IPS-15b (cell line): ENCODE data around the gene TSPAN33.
"Not testable (repeated sequence)": the region's sequence is repeated elsewhere in the genome, so short reads cannot be mapped to it uniquely, and the experiment has no call there.

Experiments
- H3K27me3 ChIP-seq: one replicate; pipeline ENCODE4 v1.6.1; 2013; ENCODE audit warnings: low read length; ENCODE audit not compliant: control insufficient read depth, insufficient read depth
- H3K36me3 ChIP-seq: one replicate; pipeline ENCODE4 v1.6.1; 2013; ENCODE audit warnings: low read length; ENCODE audit not compliant: control insufficient read depth, insufficient read depth
- H3K4me1 ChIP-seq: one replicate; pipeline ENCODE4 v1.6.1; 2013; ENCODE audit warnings: mild to moderate bottlenecking, low read length; ENCODE audit not compliant: control insufficient read depth, insufficient read depth
- H3K4me3 ChIP-seq: one replicate; pipeline ENCODE4 v1.5.1; 2013; ENCODE audit warnings: low read depth, low read length
- H3K9ac ChIP-seq: one replicate; pipeline ENCODE4 v1.6.1; 2013; ENCODE audit warnings: low read depth, mild to moderate bottlenecking, low read length
- H3K9me3 ChIP-seq: one replicate; pipeline ENCODE4 v1.6.1; 2013; ENCODE audit warnings: mild to moderate bottlenecking, low read length; ENCODE audit not compliant: control insufficient read depth, insufficient read depth

Gene TSPAN33

GRCh38 chr7:129203050-129203741 is 58.7 kb downstream of the TSPAN33 start:
- Histone ChIP-seq H3K9me3 (no peaks in the 10 kb centered on the region), H3K4me1 (no peaks in the 10 kb centered on the region), H3K27me3 (no peaks in the 10 kb centered on the region), H3K9ac (no peak overlapping the region), H3K36me3 (peaks cover 13% of the 10 kb centered on the region), H3K4me3 (no peak overlapping the region)

- no peaks in the 10 kb centered on the region for H3K9me3 ChIP-seq
- no peak overlapping the region for H3K4me3 ChIP-seq
- H3K4me1 ChIP-seq: no peaks in the 10 kb centered on the region
- no peak overlapping the region for H3K9ac ChIP-seq
- H3K36me3 ChIP-seq: peaks cover 30% of the 10 kb centered on the region
- H3K27me3 ChIP-seq: no peaks in the 10 kb centered on the region
Observed at GRCh38 chr7:129205126-129205818, 60.8 kb downstream of the TSPAN33 start.

- no peaks in the 10 kb centered on the region for H3K9me3 ChIP-seq
- no peak overlapping the region for H3K9ac ChIP-seq
- H3K4me1 ChIP-seq: no peaks in the 10 kb centered on the region
- H3K36me3 ChIP-seq: peaks cover 39% of the 10 kb centered on the region
- H3K4me3 ChIP-seq: no peak overlapping the region
- H3K27me3 ChIP-seq: no peaks in the 10 kb centered on the region
Observed at GRCh38 chr7:129205987-129206785, 61.7 kb downstream of the TSPAN33 start.

GRCh38 chr7:129208667-129209066 is 64.2 kb downstream of the TSPAN33 start:
- Histone ChIP-seq H3K9ac (no peak overlapping the region), H3K36me3 (peaks cover 52% of the 10 kb centered on the region), H3K27me3 (no peaks in the 10 kb centered on the region), H3K4me1 (no peaks in the 10 kb centered on the region), H3K9me3 (no peaks in the 10 kb centered on the region), H3K4me3 (no peak overlapping the region)

- Histone ChIP-seq H3K36me3 (peaks cover 52% of the 10 kb centered on the region), H3K4me1 (no peaks in the 10 kb centered on the region), H3K4me3 (no peak overlapping the region), H3K9me3 (no peaks in the 10 kb centered on the region), H3K27me3 (no peaks in the 10 kb centered on the region), H3K9ac (no peak overlapping the region)
Observed at GRCh38 chr7:129209067-129209926, 64.8 kb downstream of the TSPAN33 start.

GRCh38 chr7:129210256-129210988 is 65.9 kb downstream of the TSPAN33 start:
- H3K9ac ChIP-seq: no peak overlapping the region
- no peak overlapping the region for H3K4me3 ChIP-seq
- no peaks in the 10 kb centered on the region for H3K27me3 ChIP-seq
- H3K4me1 ChIP-seq: no peaks in the 10 kb centered on the region
- peaks cover 52% of the 10 kb centered on the region for H3K36me3 ChIP-seq
- H3K9me3 ChIP-seq: no peaks in the 10 kb centered on the region

- Histone ChIP-seq H3K4me1 (no peaks in the 10 kb centered on the region), H3K9me3 (no peaks in the 10 kb centered on the region), H3K36me3 (peaks cover 49% of the 10 kb centered on the region), H3K4me3 (no peak overlapping the region), H3K9ac (no peak overlapping the region), H3K27me3 (no peaks in the 10 kb centered on the region)
Observed at GRCh38 chr7:129210989-129211312, 66.4 kb downstream of the TSPAN33 start.

GRCh38 chr7:129212126-129212525 is 67.6 kb downstream of the TSPAN33 start:
- H3K27me3 ChIP-seq: no peaks in the 10 kb centered on the region
- no peaks in the 10 kb centered on the region for H3K9me3 ChIP-seq
- H3K36me3 ChIP-seq: peaks cover 40% of the 10 kb centered on the region
- no peak overlapping the region for H3K4me3 ChIP-seq
- H3K9ac ChIP-seq: no peak overlapping the region
- H3K4me1 ChIP-seq: no peaks in the 10 kb centered on the region

GRCh38 chr7:129212596-129212995 is 68.1 kb downstream of the TSPAN33 start:
- H3K4me3 ChIP-seq: no peak overlapping the region
- no peaks in the 10 kb centered on the region for H3K9me3 ChIP-seq
- no peaks in the 10 kb centered on the region for H3K27me3 ChIP-seq
- no peaks in the 10 kb centered on the region for H3K4me1 ChIP-seq
- H3K9ac ChIP-seq: no peak overlapping the region
- H3K36me3 ChIP-seq: peaks cover 39% of the 10 kb centered on the region

GRCh38 chr7:129213828-129214227 is 69.3 kb downstream of the TSPAN33 start:
- Histone ChIP-seq H3K9ac (no peak overlapping the region), H3K27me3 (no peaks in the 10 kb centered on the region), H3K9me3 (no peaks in the 10 kb centered on the region), H3K4me1 (no peaks in the 10 kb centered on the region), H3K4me3 (no peak overlapping the region), H3K36me3 (peaks cover 33% of the 10 kb centered on the region)

GRCh38 chr7:129215691-129216090 is 71.2 kb downstream of the TSPAN33 start:
- not testable (repeated sequence) for H3K27me3 ChIP-seq, H3K4me1 ChIP-seq, H3K9ac ChIP-seq, H3K4me3 ChIP-seq, H3K9me3 ChIP-seq
- H3K36me3 ChIP-seq: peaks cover 18% of the 10 kb centered on the region
